ENCODE results near the gene EDAR.

The EDAR gene

DNA sequence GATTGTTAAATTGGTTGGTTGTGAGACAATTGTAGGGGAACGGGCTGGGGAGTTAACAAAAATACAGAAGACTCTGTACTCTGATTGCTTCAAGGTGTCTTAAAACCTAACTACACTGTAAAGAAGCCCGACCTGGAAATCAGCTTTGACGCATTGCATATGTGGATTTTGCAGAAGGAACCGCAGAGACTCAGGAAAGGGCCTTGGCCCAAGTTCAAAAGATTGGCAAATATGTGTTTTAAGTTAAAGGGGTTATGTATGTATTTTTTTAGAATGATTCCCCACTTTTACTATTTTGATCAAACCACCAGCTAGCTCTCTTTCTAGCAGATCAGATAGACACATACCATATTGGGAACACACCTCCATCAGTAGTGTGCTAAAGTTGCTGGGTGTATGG is 18.0 kb upstream of the EDAR start:
- TF ChIP-seq TAF1 (IDR thresholded peaks at IDR 0.05; ENCODE audit: borderline replicate concordance, insufficient read depth, low read length): no peak
- no peak for TF ChIP-seq FOXP2 (optimal IDR thresholded peaks at IDR 0.05; ENCODE audit: borderline replicate concordance, extremely low read depth, extremely low read length, insufficient read depth)
- TF ChIP-seq, protein P1, sequence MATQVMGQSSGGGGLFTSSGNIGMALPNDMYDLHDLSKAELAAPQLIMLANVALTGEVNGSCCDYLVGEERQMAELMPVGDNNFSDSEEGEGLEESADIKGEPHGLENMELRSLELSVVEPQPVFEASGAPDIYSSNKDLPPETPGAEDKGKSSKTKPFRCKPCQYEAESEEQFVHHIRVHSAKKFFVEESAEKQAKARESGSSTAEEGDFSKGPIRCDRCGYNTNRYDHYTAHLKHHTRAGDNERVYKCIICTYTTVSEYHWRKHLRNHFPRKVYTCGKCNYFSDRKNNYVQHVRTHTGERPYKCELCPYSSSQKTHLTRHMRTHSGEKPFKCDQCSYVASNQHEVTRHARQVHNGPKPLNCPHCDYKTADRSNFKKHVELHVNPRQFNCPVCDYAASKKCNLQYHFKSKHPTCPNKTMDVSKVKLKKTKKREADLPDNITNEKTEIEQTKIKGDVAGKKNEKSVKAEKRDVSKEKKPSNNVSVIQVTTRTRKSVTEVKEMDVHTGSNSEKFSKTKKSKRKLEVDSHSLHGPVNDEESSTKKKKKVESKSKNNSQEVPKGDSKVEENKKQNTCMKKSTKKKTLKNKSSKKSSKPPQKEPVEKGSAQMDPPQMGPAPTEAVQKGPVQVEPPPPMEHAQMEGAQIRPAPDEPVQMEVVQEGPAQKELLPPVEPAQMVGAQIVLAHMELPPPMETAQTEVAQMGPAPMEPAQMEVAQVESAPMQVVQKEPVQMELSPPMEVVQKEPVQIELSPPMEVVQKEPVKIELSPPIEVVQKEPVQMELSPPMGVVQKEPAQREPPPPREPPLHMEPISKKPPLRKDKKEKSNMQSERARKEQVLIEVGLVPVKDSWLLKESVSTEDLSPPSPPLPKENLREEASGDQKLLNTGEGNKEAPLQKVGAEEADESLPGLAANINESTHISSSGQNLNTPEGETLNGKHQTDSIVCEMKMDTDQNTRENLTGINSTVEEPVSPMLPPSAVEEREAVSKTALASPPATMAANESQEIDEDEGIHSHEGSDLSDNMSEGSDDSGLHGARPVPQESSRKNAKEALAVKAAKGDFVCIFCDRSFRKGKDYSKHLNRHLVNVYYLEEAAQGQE (IDR thresholded peaks at IDR 0.05; ENCODE audit: insufficient read depth in 1 of 2, low read depth in 2 of 2, low read length in 2 of 2): no peak
- TF ChIP-seq SIN3A (IDR thresholded peaks at IDR 0.05; ENCODE audit: borderline replicate concordance, insufficient read depth, low read length): no peak
- TF ChIP-seq POLR2AphosphoS5 (IDR thresholded peaks at IDR 0.05; ENCODE audit: low read depth, low read length): no peak

GRCh38 chr2:109005686-109006204 is 16.7 kb upstream of the EDAR start:
- TF ChIP-seq, protein P1 (IDR thresholded peaks at IDR 0.05; ENCODE audit: insufficient read depth in 1 of 2, low read depth in 2 of 2, low read length in 2 of 2): no peak
- TF ChIP-seq POLR2AphosphoS5 (IDR thresholded peaks at IDR 0.05; ENCODE audit: low read depth, low read length) (no peak), TAF1 (IDR thresholded peaks at IDR 0.05; ENCODE audit: borderline replicate concordance, insufficient read depth, low read length) (no peak), SIN3A (IDR thresholded peaks at IDR 0.05; ENCODE audit: borderline replicate concordance, insufficient read depth, low read length) (no peak), FOXP2 (optimal IDR thresholded peaks at IDR 0.05; ENCODE audit: borderline replicate concordance, extremely low read depth, extremely low read length, insufficient read depth) (no peak)

DNA sequence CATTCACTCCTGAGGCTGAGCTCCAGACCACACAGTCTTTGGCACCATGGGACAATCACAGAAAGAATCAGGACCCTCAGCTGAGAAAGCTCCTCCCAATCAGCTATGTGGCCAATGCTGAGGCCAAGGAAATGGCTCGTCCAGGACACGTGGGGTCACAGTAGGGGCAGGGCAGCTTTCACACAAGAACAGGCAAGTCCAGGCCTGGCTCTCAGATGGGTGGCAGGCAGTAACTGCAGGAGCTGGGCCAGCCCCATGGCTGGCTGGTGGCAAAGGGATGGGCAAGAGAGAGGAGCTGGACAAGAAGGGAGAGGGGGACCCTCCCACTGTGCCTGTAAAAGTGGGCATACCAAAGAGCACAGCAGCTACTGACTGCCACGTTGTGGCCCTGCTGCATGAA is 12.2 kb upstream of the EDAR start:
- TF ChIP-seq FOXP2 (optimal IDR thresholded peaks at IDR 0.05; ENCODE audit: borderline replicate concordance, extremely low read depth, extremely low read length, insufficient read depth) (no peak), SIN3A (IDR thresholded peaks at IDR 0.05; ENCODE audit: borderline replicate concordance, insufficient read depth, low read length) (no peak), TAF1 (IDR thresholded peaks at IDR 0.05; ENCODE audit: borderline replicate concordance, insufficient read depth, low read length) (no peak), POLR2AphosphoS5 (IDR thresholded peaks at IDR 0.05; ENCODE audit: low read depth, low read length) (no peak)
- TF ChIP-seq, protein P1 (IDR thresholded peaks at IDR 0.05; ENCODE audit: insufficient read depth in 1 of 2, low read depth in 2 of 2, low read length in 2 of 2): no peak

DNA sequence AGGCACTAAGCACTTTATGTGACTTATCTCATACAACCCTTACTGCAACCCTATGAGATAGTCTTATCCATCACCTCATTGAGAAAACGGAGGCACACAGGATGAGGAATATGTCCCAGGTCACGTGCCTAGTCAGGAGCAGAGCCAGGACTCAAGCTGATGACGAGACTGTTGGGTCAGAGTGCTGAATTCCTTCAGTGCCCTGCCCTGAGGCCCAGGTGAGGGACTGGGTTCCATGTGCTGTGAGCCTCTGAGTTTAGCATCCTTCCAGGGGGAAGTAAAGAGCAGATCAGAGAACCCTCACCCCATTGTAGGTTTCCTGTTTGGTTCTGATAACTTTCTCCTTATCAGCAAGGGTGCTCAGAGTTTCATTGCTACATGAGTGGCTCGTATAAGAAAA is 11.7 kb upstream of the EDAR start:
- TF ChIP-seq SIN3A (IDR thresholded peaks at IDR 0.05; ENCODE audit: borderline replicate concordance, insufficient read depth, low read length): no peak
- TF ChIP-seq POLR2AphosphoS5 (IDR thresholded peaks at IDR 0.05; ENCODE audit: low read depth, low read length): no peak
- TF ChIP-seq, protein P1 (IDR thresholded peaks at IDR 0.05; ENCODE audit: insufficient read depth in 1 of 2, low read depth in 2 of 2, low read length in 2 of 2): no peak
- no peak for TF ChIP-seq FOXP2 (optimal IDR thresholded peaks at IDR 0.05; ENCODE audit: borderline replicate concordance, extremely low read depth, extremely low read length, insufficient read depth)

- TF ChIP-seq TAF1 (IDR thresholded peaks at IDR 0.05; ENCODE audit: borderline replicate concordance, insufficient read depth, low read length): no peak
- TF ChIP-seq, protein P1 (IDR thresholded peaks at IDR 0.05; ENCODE audit: insufficient read depth in 1 of 2, low read depth in 2 of 2, low read length in 2 of 2): no peak
Measured at GRCh38 chr2:108998911-108999310, 9.9 kb upstream of the EDAR start.
